Measurements from ENCODE around the gene PTGES2. TPM values are rescaled to one million over a fixed set of nuclear protein-coding genes. Genes with fewer than 3 reads are reported as not detected.

PTGES2 gene
- total and polyA plus RNA-seq, 8 donors: 47.2 to 570 (median 74.9) TPM

DNA sequence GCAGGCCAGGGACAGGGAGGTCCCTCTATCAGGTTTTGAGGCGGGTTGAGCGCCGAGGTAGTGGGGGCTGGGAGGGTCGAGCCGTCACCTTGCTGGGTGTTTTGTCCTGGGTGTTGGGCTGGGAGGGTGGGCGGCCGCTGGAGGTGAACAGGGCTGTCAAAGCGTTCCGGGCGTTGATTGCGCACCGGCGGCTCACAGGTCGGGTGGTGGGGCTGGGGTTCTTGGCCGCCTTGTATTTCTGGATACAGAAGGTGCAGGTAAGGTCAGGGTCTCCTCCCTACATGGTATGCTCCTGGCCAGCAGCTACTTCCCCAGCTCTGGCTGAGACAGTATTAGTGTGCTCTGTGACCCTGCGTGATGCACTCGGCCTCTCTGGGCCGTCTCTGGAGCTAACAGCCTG, 38.6 kb upstream of the PTGES2 start:
- Histone ChIP-seq H3K27ac (no peak overlapping the region), H3K36me3 (peaks cover 62 to 93% (median 89%) of the 10 kb centered on the region in 4 donors), H3K9me3 (no peaks in the 10 kb centered on the region), H3K4me3 (no peak overlapping the region), H3K27me3 (no peaks in the 10 kb centered on the region), H3K4me1 (peaks cover 0 to 11% (median 5%) of the 10 kb centered on the region in 4 donors)
- TF ChIP-seq, protein P1, sequence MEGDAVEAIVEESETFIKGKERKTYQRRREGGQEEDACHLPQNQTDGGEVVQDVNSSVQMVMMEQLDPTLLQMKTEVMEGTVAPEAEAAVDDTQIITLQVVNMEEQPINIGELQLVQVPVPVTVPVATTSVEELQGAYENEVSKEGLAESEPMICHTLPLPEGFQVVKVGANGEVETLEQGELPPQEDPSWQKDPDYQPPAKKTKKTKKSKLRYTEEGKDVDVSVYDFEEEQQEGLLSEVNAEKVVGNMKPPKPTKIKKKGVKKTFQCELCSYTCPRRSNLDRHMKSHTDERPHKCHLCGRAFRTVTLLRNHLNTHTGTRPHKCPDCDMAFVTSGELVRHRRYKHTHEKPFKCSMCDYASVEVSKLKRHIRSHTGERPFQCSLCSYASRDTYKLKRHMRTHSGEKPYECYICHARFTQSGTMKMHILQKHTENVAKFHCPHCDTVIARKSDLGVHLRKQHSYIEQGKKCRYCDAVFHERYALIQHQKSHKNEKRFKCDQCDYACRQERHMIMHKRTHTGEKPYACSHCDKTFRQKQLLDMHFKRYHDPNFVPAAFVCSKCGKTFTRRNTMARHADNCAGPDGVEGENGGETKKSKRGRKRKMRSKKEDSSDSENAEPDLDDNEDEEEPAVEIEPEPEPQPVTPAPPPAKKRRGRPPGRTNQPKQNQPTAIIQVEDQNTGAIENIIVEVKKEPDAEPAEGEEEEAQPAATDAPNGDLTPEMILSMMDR (IDR thresholded peaks at IDR 0.05): no peak
- TF ChIP-seq POLR2A (IDR thresholded peaks at IDR 0.05): no peak
- no peak for TF ChIP-seq EP300 (IDR thresholded peaks at IDR 0.05)
- TF ChIP-seq POLR2AphosphoS5 (IDR thresholded peaks at IDR 0.05): no peak
- 94 to 97% (median 95%) methylated on average over 15 to 18 of the region's 18 CpGs for WGBS, 5 donors
- no peak for DNase-seq
- intact Hi-C loops (cut with DNase I; ENCODE audit: low total_unique reads): no loop called here

DNA sequence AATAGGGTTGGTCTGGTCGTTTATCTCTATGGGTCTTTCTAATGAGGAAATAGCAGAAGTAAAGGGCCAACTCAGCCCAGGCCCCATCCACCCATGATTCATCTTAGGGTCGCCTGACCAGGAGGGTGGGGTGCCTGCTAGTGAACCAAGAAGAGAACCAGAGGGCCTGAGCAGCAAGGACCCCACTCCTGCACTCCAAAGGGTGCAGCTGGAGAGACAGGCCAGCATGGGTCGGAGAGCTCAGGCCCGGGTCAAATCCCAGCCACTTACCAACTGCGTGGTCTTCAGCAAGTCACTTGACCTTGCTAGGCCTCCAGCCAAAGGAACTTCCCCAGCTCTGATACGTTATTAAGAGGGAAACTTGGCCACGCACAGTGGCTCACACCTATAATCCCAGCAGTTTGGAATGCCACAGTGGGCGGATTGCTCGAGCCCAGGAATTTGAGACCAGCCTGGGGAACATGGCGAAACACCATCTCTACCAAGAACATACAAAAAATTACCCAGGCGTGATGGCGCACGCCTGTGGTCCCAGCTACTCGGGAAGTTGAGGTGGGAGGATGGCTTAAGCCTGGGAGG, 36.9 kb upstream of the PTGES2 start:
- 75 to 79% (median 79%) methylated on average over 14 of the region's 14 CpGs for WGBS, 5 donors

DNA sequence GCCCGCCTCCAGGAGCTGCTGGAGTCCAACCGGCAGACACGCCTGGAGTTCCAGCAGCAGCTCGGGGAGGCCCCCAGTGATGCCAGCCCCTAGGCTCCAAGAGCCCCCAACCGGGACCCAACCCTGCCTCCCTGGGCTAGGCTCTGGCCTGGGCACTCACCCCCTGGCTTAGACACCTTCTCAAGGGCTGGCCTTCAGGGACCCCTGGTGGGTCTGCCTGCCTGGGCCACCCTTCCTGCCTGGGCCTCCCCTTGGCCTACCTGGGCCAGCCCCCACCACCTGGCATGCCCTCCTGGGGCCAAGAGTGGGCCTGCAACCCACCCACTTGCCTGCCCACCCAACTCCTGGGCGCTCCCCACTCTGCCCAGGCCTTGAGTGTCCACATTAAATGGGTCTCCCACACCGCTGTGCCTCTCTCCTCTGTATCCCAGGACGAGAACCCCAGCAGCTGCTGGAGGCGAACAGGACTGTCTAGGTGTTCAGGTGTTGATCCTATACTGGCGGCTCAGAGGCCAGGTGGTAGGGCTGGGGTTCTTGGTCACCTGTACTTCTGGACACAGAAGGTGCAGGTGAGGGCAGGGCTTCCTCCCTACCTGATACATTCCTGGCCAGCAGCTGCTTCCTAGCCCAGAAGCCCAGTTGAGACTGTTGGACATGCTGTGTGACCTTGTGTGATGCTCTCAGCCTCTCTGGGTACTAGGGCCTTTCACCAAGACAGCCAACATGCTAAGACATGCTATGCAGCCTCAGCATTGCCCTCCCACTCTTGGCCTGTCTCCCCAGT, 36.2 kb upstream of the PTGES2 start:
- Histone ChIP-seq H3K9me3 (no peaks in the 10 kb centered on the region), H3K4me1 (peaks cover 5 to 30% (median 21%) of the 10 kb centered on the region in 4 donors), H3K27ac (no peak overlapping the region), H3K4me3 (no peak overlapping the region), H3K27me3 (no peaks in the 10 kb centered on the region), H3K36me3 (peaks cover 45 to 68% (median 67%) of the 10 kb centered on the region in 4 donors)
- no peak for TF ChIP-seq POLR2A (IDR thresholded peaks at IDR 0.05)
- TF ChIP-seq, protein P1 (IDR thresholded peaks at IDR 0.05): no peak
- no peak for TF ChIP-seq EP300 (IDR thresholded peaks at IDR 0.05)
- no peak for TF ChIP-seq POLR2AphosphoS5 (IDR thresholded peaks at IDR 0.05)
- WGBS, 5 donors: 90 to 97% (median 93%) methylated on average over 8 to 10 of the region's 10 CpGs
- intact Hi-C loops (cut with DNase I; ENCODE audit: low total_unique reads): no loop called here
- no peak for DNase-seq

More for the DNA sequence above, 36.9 kb upstream of the PTGES2 start:
- TF ChIP-seq POLR2A (IDR thresholded peaks at IDR 0.05) (no peak), POLR2AphosphoS5 (IDR thresholded peaks at IDR 0.05) (no peak), EP300 (IDR thresholded peaks at IDR 0.05) (no peak)
- TF ChIP-seq, protein P1 (IDR thresholded peaks at IDR 0.05): no peak
- peaks cover 3 to 23% (median 16%) of the 10 kb centered on the region in 4 donors for H3K4me1 ChIP-seq
- H3K9me3 ChIP-seq: no peaks in the 10 kb centered on the region
- no peak overlapping the region for H3K27ac ChIP-seq
- H3K4me3 ChIP-seq: no peak overlapping the region
- no peak for DNase-seq
- H3K36me3 ChIP-seq: peaks cover 52 to 75% (median 73%) of the 10 kb centered on the region in 4 donors
- intact Hi-C loops (cut with DNase I; ENCODE audit: low total_unique reads): no loop called here
- no peaks in the 10 kb centered on the region for H3K27me3 ChIP-seq

DNA sequence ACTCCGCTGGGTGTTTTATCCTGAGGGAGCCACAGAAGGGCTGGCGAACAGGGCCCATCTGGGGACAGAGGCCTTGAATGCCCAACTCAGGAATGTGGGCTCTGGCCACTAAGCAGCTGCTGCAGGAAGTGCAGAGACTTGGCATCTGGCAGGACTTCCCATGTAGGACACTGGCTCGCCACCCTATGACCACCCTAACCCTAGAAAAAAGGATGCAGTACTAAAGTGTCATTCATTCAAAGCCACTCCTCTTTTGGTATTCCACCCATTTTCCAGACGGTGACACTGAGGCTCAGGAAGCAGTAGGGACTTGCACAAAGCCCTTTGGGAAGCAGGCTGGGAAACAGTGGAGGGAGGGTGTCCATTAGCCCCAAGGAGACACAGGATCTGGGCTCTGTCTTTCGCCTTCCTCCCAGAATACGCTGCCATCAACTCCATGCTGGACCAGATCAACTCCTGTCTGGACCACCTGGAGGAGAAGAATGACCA, 35.5 kb upstream of the PTGES2 start:
- Histone ChIP-seq H3K27ac (no peak overlapping the region), H3K36me3 (peaks cover 39 to 62% (median 60%) of the 10 kb centered on the region in 4 donors), H3K4me3 (no peak overlapping the region), H3K9me3 (no peaks in the 10 kb centered on the region), H3K4me1 (peaks cover 5 to 31% (median 21%) of the 10 kb centered on the region in 4 donors), H3K27me3 (no peaks in the 10 kb centered on the region)
- DNase-seq: no peak
- TF ChIP-seq POLR2AphosphoS5 (IDR thresholded peaks at IDR 0.05): no peak
- TF ChIP-seq EP300 (IDR thresholded peaks at IDR 0.05): no peak
- TF ChIP-seq POLR2A (IDR thresholded peaks at IDR 0.05): no peak
- TF ChIP-seq, protein P1 (IDR thresholded peaks at IDR 0.05): no peak
- intact Hi-C loops (cut with DNase I; ENCODE audit: low total_unique reads): no loop called here
- 86 to 97% (median 96%) methylated on average over 6 of the region's 6 CpGs for WGBS, 5 donors
